CD4-positive, alpha-beta memory T cell (primary cell): ENCODE results near the gene ATIC. TPM values are rescaled to one million over a fixed set of nuclear protein-coding genes. Genes with fewer than 3 reads are reported as not detected.
"Not testable (repeated sequence)": the region's sequence is repeated elsewhere in the genome, so short reads cannot be mapped to it uniquely, and the experiment has no call there.

Experiments
- CTCF ChIA-PET: fragments of 350-600 bp; sonication (Branson Sonifier 250); formaldehyde crosslinking; loops from one replicate; lab custom pipeline; 2021; ENCODE audit warnings: inconsistent platforms; ENCODE audit not compliant: partially characterized antibody; lab: Charles Lee
- POLR2A ChIA-PET: fragments of 350-600 bp; sonication (Branson Sonifier 250); formaldehyde crosslinking; loops from one replicate; lab custom pipeline; 2021; ENCODE audit not compliant: partially characterized antibody; lab: Charles Lee
- DNase-seq, 5 donors: peaks; one replicate each; pipeline versions ENCODE4 v3.0.0 to v3.0.0-alpha.2; 2020 to 2022; ENCODE audit warnings: mixed read lengths in 1 of 5
- H3K27ac ChIP-seq: one replicate; pipeline ENCODE4 v1.7.0; 2013; ENCODE audit warnings: low read depth, low read length
- H3K27me3 ChIP-seq: 2 replicates; pipeline ENCODE4 v1.7.0; 2013; ENCODE audit warnings: mild to moderate bottlenecking, low read length, moderate library complexity; ENCODE audit not compliant: insufficient read depth
- H3K36me3 ChIP-seq: 2 replicates; pipeline ENCODE4 v1.7.0; 2013; ENCODE audit warnings: mild to moderate bottlenecking, low read length, moderate library complexity; ENCODE audit not compliant: insufficient read depth
- H3K4me1 ChIP-seq: 2 replicates; pipeline ENCODE4 v1.7.0; 2013; ENCODE audit warnings: mild to moderate bottlenecking, low read length, moderate library complexity; ENCODE audit not compliant: insufficient read depth
- H3K4me3 ChIP-seq, 2 donors: one replicate each; pipeline ENCODE4 v1.7.0; 2013; ENCODE audit warnings: low read length in 2 of 2, mild to moderate bottlenecking in 1 of 2
- H3K9me3 ChIP-seq, 2 donors: one replicate each; pipeline ENCODE4 v1.7.0; 2013; ENCODE audit warnings: low read length in 2 of 2, control low read depth in 1 of 2; ENCODE audit not compliant: control insufficient read depth in 1 of 2
- H3K27ac Mint-ChIP-seq, 7 donors: one replicate each; pipeline ENCODE4 v1.8.0; 2020 to 2021; ENCODE audit warnings: mixed read lengths in 7 of 7, mild to moderate bottlenecking in 6 of 7, inconsistent platforms in 3 of 7, moderate library complexity in 3 of 7
- H3K27me3 Mint-ChIP-seq, 2 donors: one replicate each; pipeline ENCODE4 v1.8.0; 2020 to 2021; ENCODE audit warnings: mixed read lengths in 2 of 2
- H3K36me3 Mint-ChIP-seq, 2 donors: one replicate each; pipeline ENCODE4 v1.8.0; 2020 to 2021; ENCODE audit warnings: mixed read lengths in 2 of 2, inconsistent platforms in 1 of 2, mild to moderate bottlenecking in 1 of 2
- H3K4me1 Mint-ChIP-seq, 4 donors: one replicate each; pipeline ENCODE4 v1.8.0; 2020 to 2021; ENCODE audit warnings: mixed read lengths in 4 of 4, mild to moderate bottlenecking in 1 of 4
- H3K4me3 Mint-ChIP-seq, 8 donors: one replicate each; pipeline ENCODE4 v1.8.0; 2020 to 2021; ENCODE audit warnings: mixed read lengths in 8 of 8, mild to moderate bottlenecking in 7 of 8, moderate library complexity in 6 of 8, inconsistent platforms in 3 of 8
- H3K9me3 Mint-ChIP-seq, 8 donors: one replicate each; pipeline ENCODE4 v1.8.0; 2020 to 2021; ENCODE audit warnings: mixed read lengths in 8 of 8, mild to moderate bottlenecking in 5 of 8, inconsistent platforms in 3 of 8, moderate library complexity in 1 of 8
- intact Hi-C: fragments of 100-400 bp; cut with micrococcal nuclease; formaldehyde crosslinking; loops from one replicate; pipeline ENCODE4 v1.15.1; 2023
- polyA plus RNA-seq, 2 donors: library from polyadenylated mRNA; unstranded; fragments of 300-500 nt; fragmentation: Illumina TruSeq; gene quantifications; one replicate each; pipeline ENCODE4 v1.2.3, GENCODE V29; 2021
- total RNA-seq, 2 experiments: library from RNA; stranded (reverse); gene quantifications; one replicate each; pipeline ENCODE4 v1.2.3, GENCODE V29; 2021

ATIC gene
- total and polyA plus RNA-seq, 4 experiments from 2014 or later, result 85.1 to 187 (median 125) TPM

DNA sequence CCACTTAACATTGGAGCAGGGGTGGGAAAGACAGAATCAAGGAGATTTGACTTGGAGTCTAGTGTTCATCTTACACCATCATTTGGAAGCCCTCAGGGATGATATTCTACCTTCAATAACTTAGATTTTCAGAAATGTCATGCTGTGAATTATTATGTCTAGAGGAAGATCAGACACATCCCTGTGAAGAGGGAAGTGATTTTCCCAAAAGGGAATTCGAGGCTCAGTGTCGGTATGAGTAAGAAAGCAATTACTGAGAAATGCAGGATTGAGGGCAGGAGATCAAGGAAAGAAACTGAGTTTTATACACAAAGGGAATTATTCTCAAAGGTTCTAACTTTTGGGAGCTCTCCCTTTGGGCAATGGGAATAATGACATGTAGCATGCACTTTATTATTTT lies 25.6 kb upstream of the ATIC start:
- H3K9me3 Mint-ChIP-seq, result no peaks in the 10 kb centered on the region
- Histone ChIP-seq H3K4me1 (no peaks in the 10 kb centered on the region), H3K36me3 (no peaks in the 10 kb centered on the region), H3K4me3 (no peak overlapping the region), H3K9me3 (no peaks in the 10 kb centered on the region), H3K27ac (no peak overlapping the region), H3K27me3 (no peaks in the 10 kb centered on the region)
- CTCF ChIA-PET, result no interaction called here
- no peak overlapping the region for H3K4me3 Mint-ChIP-seq
- no peak overlapping the region for H3K27ac Mint-ChIP-seq
- H3K36me3 Mint-ChIP-seq, result no peaks in the 10 kb centered on the region
- POLR2A ChIA-PET, result no interaction called here
- H3K4me1 Mint-ChIP-seq, result no peaks in the 10 kb centered on the region
- intact Hi-C loops, result no loop called here
- peaks cover 0 to 1% of the 10 kb centered on the region in 2 donors for H3K27me3 Mint-ChIP-seq
- no peak for DNase-seq

DNA sequence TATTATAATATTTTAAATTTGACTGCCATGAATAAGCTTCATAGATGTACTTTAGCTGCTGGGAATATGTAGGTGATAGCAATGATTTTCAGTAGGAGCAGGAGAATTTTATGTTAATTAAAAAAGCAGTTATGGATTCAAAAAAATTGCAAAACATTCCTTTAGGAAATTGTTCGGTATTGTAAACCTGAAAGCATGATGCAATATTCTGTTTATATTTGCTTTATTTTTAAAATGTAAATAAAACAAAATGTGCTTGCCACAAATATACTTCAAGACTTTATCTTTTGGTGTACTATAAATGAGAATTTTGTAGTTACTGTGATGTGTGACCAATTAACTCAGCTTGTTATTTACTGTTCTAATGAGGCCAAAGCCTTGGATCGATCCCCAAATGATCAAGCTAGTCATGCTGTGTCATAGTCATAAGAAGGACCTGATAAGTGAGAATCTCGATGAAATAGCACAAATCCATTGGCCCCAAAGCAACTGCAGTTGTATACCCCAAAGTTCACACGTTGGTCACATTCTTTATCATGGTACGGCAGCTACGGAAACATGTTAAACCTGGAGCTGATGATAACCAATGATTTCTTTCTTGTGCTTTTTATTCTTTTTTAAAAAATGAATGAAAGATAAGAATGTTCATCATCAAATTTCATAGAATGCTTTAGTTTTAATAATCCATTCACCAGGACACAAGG lies 23.6 kb upstream of the ATIC start:
- no peak overlapping the region for H3K4me3 Mint-ChIP-seq
- H3K36me3 ChIP-seq, result no peaks in the 10 kb centered on the region
- no peaks in the 10 kb centered on the region for H3K9me3 Mint-ChIP-seq
- ChIA-PET POLR2A (interaction anchor here (0.8 kb wide), 1 partner anchor 23 kb away, joined by 3 read pairs; the partner anchor contains the start of gene ATIC), CTCF (interaction anchor here (1.3 kb wide), 1 partner anchor 17 kb away, joined by 3 read pairs; no protein-coding TSS in a partner anchor)
- peaks cover 0 to 2% of the 10 kb centered on the region in 2 donors for H3K27me3 Mint-ChIP-seq
- no peaks in the 10 kb centered on the region for H3K36me3 Mint-ChIP-seq
- H3K27ac Mint-ChIP-seq, result no peak overlapping the region
- H3K9me3 ChIP-seq, result no peaks in the 10 kb centered on the region
- H3K4me3 ChIP-seq, result no peak overlapping the region
- no peak overlapping the region for H3K27ac ChIP-seq
- intact Hi-C loops, result no loop called here
- no peak for DNase-seq
- H3K27me3 ChIP-seq, result no peaks in the 10 kb centered on the region
- no peaks in the 10 kb centered on the region for H3K4me1 Mint-ChIP-seq
- H3K4me1 ChIP-seq, result no peaks in the 10 kb centered on the region

DNA sequence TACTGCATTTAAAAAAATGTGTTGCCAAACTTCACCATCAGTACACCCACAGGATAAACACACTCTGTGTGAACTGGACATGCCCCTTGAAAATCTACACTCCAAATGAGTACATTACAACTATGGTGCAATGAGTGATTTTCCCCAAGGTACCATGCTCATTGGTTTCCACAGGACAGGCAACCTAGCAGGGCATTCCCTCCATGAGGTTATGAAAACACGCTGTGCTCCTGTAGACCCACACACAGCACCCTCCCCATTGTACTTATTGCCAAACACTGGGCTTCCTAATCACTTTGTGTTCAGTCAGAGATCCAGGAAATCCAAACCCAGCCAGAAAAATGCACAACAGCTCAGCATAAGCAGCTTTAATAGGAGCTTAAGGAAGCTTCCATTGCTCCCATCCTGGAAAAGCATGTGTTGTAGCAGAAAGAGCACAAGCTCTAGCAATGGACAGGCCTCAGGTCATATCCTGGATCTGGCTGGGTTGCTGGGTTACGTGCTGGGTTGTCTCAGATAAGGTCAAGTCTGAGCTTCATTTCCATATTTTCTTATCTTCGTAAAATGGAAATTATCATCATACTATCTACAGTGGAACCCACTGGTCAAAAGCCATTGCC lies 20.8 kb upstream of the ATIC start:
- H3K27ac Mint-ChIP-seq, result no peak overlapping the region

DNA sequence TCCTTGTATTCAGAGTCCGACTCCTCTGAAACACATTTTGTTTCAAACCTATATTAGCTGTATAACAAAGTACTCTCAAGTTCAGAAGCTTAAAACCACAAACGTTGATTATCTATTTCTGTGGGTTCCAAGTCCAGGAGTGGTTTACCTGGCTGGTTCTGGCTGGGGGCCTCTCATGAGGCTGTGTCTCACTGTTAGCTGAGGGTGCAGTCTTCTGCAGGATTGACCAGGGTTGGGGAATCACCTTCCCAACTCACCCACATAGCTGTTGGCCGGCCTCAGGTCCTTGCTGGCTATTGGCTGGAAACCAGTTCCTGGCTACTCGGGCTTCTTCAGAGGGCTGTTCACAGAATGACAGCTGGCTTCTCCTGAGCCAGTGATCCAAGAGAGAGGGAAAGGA lies 18.0 kb upstream of the ATIC start:
- H3K4me3 ChIP-seq, result no peak overlapping the region
- Mint-ChIP-seq H3K4me3 (no peak overlapping the region), H3K27me3 (peaks cover 1 to 2% of the 10 kb centered on the region in 2 donors), H3K27ac (no peak overlapping the region), H3K4me1 (peaks cover 0 to 1% (median 0%) of the 10 kb centered on the region in 4 donors), H3K9me3 (peaks cover 0 to 3% (median 0%) of the 10 kb centered on the region in 8 donors), H3K36me3 (no peaks in the 10 kb centered on the region)
- intact Hi-C loops, result no loop called here
- no peak overlapping the region for H3K27ac ChIP-seq
- no peaks in the 10 kb centered on the region for H3K27me3 ChIP-seq
- no peaks in the 10 kb centered on the region for H3K9me3 ChIP-seq
- no peaks in the 10 kb centered on the region for H3K36me3 ChIP-seq
- CTCF ChIA-PET, result interaction anchor here (0.8 to 1.2 kb wide), 2 partner anchors 18 to 23 kb away, joined by 3 to 5 read pairs; partner anchors contain the start of gene ATIC
- no peak for DNase-seq
- POLR2A ChIA-PET, result no interaction called here
- no peaks in the 10 kb centered on the region for H3K4me1 ChIP-seq

More for the DNA sequence above, 20.8 kb upstream of the ATIC start:
- no peaks in the 10 kb centered on the region for H3K9me3 ChIP-seq
- Mint-ChIP-seq H3K36me3 (no peaks in the 10 kb centered on the region), H3K27me3 (peaks cover 1 to 2% of the 10 kb centered on the region in 2 donors), H3K4me3 (no peak overlapping the region), H3K9me3 (no peaks in the 10 kb centered on the region), H3K4me1 (no peaks in the 10 kb centered on the region)
- H3K36me3 ChIP-seq, result no peaks in the 10 kb centered on the region
- no peak overlapping the region for H3K27ac ChIP-seq
- ChIA-PET CTCF (no interaction called here), POLR2A (no interaction called here)
- no peaks in the 10 kb centered on the region for H3K27me3 ChIP-seq
- no peak overlapping the region for H3K4me3 ChIP-seq
- DNase-seq, result no peak
- intact Hi-C loops, result no loop called here
- no peaks in the 10 kb centered on the region for H3K4me1 ChIP-seq

DNA sequence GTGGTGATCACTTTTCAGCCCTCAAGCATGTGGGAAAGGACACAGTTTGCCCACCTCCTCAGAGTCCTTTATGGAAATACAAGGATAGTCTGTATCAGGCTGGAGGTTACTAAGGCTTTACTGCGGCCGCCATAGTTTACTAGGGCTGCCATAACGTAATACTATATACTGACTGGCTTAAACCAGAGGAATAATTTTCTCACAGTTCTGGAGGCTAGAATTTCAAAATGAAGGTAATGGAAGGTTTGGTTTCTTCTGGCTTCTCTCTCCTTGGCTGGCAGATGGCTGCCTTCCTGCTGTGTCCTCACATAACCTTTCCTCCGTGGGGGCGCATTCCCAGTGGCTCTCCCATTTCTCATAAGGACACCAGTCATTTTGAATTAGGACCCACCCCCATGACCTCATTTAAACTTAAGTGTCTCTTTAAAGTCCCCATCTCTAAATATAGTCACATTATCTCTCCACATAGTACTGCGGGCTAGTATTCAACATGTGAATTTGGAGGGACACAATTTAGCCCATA lies 12.5 kb upstream of the ATIC start:
- Histone ChIP-seq H3K27ac (no peak overlapping the region), H3K9me3 (no peaks in the 10 kb centered on the region), H3K4me1 (no peaks in the 10 kb centered on the region), H3K4me3 (no peak overlapping the region), H3K27me3 (no peaks in the 10 kb centered on the region), H3K36me3 (no peaks in the 10 kb centered on the region)
- Mint-ChIP-seq H3K4me3 (no peak overlapping the region), H3K27me3 (peaks cover 0 to 1% of the 10 kb centered on the region in 2 donors), H3K4me1 (peaks cover 0 to 1% (median 0%) of the 10 kb centered on the region in 4 donors), H3K27ac (no peak overlapping the region), H3K36me3 (no peaks in the 10 kb centered on the region), H3K9me3 (peaks cover 0 to 12% (median 2%) of the 10 kb centered on the region in 8 donors)
- POLR2A ChIA-PET, result no interaction called here
- intact Hi-C loops, result no loop called here
- CTCF ChIA-PET, result no interaction called here
- DNase-seq, result no peak

DNA sequence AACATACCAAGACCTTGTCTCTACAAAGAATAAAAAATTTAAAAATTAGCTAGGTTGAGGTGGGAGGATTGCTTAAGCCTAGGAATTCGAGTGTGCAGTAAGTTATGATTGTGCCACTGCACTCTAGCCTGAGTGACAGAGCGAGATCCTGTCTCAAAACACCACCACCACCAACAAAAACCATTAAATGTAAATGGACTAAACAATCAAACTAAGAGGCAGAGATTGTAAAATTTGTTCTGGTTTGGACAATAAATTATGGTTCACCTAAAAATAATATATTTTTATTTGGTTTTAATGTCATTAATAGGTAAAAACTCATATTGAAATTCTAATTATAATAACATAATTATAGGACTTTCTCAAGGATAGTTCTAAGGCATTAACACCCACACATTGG lies 9.9 kb upstream of the ATIC start:
- Histone ChIP-seq H3K36me3 (no peaks in the 10 kb centered on the region), H3K9me3 (no peaks in the 10 kb centered on the region), H3K27me3 (no peaks in the 10 kb centered on the region), H3K4me3 (no peak overlapping the region), H3K4me1 (no peaks in the 10 kb centered on the region), H3K27ac (no peak overlapping the region)
- DNase-seq, result no peak
- H3K27me3 Mint-ChIP-seq, result peaks cover 0 to 3% of the 10 kb centered on the region in 2 donors
- peaks cover 0 to 12% (median 2%) of the 10 kb centered on the region in 8 donors for H3K9me3 Mint-ChIP-seq
- no peaks in the 10 kb centered on the region for H3K36me3 Mint-ChIP-seq
- intact Hi-C loops, result no loop called here
- H3K4me1 Mint-ChIP-seq, result peaks cover 0 to 1% (median 0%) of the 10 kb centered on the region in 4 donors
- ChIA-PET POLR2A (no interaction called here), CTCF (no interaction called here)
- no peak overlapping the region for H3K4me3 Mint-ChIP-seq
- H3K27ac Mint-ChIP-seq, result no peak overlapping the region

DNA sequence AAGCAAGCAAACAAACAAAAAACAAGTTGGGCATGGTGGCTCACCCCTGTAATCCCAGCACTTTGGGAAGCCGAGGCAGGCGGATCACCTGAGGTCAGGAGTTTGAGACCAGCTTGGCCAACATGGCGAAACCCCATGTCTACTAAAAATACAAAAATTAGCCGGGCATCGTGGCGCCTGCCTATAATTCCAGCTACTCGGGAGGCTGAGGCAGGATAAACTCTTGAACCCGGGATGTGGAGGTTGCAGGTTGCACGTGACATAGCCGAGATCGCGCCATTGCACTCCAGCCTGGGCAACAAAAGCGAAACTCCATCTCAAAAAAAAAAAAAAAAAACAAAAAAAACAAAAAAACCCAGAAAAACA lies 617 bp upstream of the ATIC start:
- peak in 1 of 5 donors; percentile 8 for DNase-seq
- H3K27me3 Mint-ChIP-seq, H3K27me3 ChIP-seq, H3K9me3 Mint-ChIP-seq, H3K36me3 ChIP-seq, H3K9me3 ChIP-seq: not testable (repeated sequence)
- H3K4me3 ChIP-seq, result peak overlapping the region; percentile 63 to 93
- H3K27ac ChIP-seq, result peak overlapping the region; percentile 75
- H3K27ac Mint-ChIP-seq, result peak overlapping the region; percentile 79 to 94 (median 93)
- H3K36me3 Mint-ChIP-seq, result peaks cover 14 to 27% of the 10 kb centered on the region in 2 donors
- POLR2A ChIA-PET, result interaction anchor here (1.3 to 1.6 kb wide), 5 partner anchors 9 to 1187 kb away, joined by 3 to 9 read pairs (median 6); partner anchors contain the start of gene RPL37A
- H3K4me3 Mint-ChIP-seq, result peak overlapping the region; percentile 88 to 93 (median 91)
- CTCF ChIA-PET, result interaction anchor here (0.7 to 1.3 kb wide), 4 partner anchors 14 to 39 kb away, joined by 3 read pairs; no protein-coding TSS in a partner anchor
- intact Hi-C loops, result loop anchor here (2.0 to 10.0 kb wide), 3 partner anchors 40 to 796 kb away; partner anchors contain the start of genes MREG and XRCC5
- peaks cover 25 to 41% (median 36%) of the 10 kb centered on the region in 4 donors for H3K4me1 Mint-ChIP-seq
- peaks cover 25% of the 10 kb centered on the region for H3K4me1 ChIP-seq
